Activated CD8-positive, alpha-beta memory T cell treated with anti-CD3 and anti-CD28 coated beads for 1 hour (primary cell): Measurements from ENCODE around the gene GRAMD1C.
"Not testable (repeated sequence)": the region's sequence is repeated elsewhere in the genome, so short reads cannot be mapped to it uniquely, and the experiment has no call there.

Experiments used
- DNase-seq, 2 donors: peaks; one replicate each; pipeline ENCODE4 v3.0.0-alpha.2; 2020; ENCODE audit warnings: low read depth in 1 of 2; ENCODE audit errors: extremely low read depth in 1 of 2

Gene GRAMD1C

DNA sequence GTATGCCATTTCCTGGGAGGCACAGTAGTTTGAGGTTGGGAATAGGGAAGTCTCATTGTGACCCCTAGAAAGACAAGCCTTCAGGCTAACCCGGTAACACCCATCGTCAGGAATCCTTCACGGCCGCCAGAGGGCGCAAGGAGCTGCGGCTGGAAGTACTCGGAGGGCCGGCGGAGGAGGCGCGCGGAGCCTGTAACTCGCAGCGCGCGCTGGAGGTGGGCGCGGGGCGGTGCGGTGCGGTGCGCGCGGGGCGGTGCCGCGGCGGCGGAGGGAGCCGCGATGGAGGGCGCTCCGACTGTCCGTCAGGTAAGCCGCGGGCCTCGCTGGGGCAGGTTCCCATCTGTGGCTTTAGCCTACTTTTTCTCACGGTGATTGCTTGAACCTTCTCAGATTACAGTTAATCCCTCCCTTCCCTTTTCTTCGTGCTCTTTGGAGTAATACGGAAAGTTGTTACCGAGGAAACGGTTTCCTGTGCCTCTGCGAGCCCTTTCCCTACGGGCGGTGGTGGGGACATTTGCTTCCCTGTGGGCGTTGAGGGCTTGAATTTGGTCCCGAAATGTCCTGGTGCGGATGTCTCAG, at the start of gene GRAMD1C:
TSS of gene GRAMD1C (plus strand) at position 158 of the 579 bp plus-strand sequence. CDS start at position 280, 122 bp downstream.
- peak; percentile 68 to 76 for DNase-seq

DNA sequence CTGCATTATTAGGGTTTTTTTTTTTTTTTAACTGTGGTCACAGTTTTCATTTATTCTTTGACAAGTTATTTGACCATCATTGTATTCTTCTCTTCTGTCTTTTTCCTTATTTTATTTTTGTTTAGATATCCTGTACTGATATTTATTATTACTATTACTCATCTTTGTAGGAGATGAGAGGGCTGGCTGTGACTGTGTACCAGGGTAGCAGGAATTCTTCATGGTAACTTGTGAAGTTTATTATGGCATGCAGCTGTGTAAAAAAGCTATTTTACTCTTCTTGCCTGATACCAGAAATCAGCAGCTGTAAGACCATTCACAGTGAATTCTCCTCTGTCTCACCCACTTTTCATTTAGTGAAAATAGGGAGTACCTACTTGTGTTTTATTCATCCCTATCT, 47.2 kb upstream of the GRAMD1C start:
- DNase-seq = no peak

GRCh38 chr3:113794526-113794925, 44.1 kb upstream of the GRAMD1C start:
- DNase-seq = no peak

DNA sequence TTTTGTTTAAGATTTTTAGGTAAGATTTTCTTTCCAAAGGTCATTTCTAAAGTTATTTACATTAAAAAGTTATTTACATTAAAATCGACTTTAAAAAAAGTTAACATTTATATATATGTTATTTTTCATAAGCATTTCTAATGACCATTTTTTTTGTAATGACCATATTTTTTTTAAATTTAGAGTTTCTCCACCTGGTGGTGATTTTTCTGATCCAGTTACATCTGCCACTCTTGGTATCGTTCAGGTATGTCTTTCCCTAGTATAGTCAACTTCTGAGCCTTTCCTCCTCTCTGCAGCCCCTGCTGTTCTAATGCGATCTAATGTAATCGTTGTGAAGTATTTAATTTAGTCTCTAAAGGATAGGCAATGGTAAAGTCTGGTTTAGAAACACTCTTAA, 42.9 kb upstream of the GRAMD1C start:
- no peak for DNase-seq

DNA sequence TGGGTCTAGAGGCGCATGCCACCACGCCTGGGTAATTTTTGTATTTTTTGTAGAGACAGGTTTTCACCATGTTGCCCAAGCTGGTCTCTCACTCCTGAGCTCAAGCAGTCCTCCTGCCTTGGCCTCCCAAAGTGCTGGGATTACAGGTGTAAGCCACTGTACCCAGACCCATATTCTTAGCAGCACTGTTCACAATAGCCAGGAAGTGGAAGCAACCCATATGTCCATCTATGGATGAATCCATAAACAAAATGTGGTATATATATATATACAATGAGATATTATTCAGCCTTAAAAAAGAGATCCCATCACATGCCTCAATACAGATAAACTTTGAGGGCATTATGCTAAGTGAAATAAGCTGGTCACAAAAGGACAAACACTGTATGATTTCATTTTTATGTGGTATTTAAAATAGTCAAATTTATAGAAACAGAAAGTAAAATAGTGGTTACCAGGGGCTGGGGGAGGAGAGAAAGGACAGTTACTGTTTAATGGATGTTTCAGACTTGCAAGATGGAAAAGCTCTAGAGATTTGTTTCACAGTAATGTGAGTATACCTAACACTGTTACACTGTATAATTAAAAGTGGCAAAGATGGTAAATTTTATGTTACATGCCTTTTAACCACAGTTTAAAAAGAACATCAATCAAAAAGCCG, 35.7 kb upstream of the GRAMD1C start:
- no peak for DNase-seq

GRCh38 chr3:113804661-113805060, 33.9 kb upstream of the GRAMD1C start:
- DNase-seq = no peak

DNA sequence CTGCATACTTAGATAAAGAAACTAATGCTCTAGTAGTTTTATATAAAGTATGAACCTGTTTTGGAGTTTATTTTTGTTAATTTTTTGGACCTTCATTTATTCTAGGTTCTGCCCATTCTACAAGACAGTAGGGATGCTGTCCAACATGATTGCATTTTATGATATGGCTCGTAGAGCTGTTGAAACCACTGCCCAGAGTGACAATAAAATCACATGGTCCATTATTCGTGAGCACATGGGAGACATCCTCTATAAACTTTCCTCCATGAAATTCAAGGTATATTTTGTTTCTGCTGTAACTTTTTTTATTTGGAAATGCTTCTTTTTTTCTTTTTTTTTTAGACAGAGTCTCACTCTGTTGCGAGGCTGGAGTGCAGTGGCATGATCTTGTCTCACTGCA, 33.3 kb upstream of the GRAMD1C start:
- no peak for DNase-seq

DNA sequence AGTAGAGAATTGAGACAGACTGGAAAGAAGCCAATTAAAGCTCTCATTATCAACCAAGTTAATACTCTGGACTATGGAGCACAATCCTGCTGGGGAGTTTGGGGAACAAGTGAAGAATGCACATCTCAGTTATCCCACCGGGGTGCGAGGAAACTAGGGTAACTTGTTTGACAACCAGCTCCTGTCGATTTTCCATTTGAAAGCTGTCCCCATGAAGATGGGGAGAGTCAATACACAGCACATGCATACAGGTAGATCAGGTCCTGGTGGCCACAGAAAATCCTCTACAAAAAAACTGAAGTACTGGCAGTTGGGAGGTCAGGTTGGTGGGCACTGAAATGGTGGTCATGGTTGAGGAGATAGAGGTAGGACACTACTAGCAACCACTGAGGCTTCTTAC, 25.7 kb upstream of the GRAMD1C start:
- DNase-seq = no peak

- no peak for DNase-seq
Measured at GRCh38 chr3:113819866-113820265, 18.7 kb upstream of the GRAMD1C start.

GRCh38 chr3:113825090-113825489, 13.5 kb upstream of the GRAMD1C start:
- DNase-seq = no peak

DNA sequence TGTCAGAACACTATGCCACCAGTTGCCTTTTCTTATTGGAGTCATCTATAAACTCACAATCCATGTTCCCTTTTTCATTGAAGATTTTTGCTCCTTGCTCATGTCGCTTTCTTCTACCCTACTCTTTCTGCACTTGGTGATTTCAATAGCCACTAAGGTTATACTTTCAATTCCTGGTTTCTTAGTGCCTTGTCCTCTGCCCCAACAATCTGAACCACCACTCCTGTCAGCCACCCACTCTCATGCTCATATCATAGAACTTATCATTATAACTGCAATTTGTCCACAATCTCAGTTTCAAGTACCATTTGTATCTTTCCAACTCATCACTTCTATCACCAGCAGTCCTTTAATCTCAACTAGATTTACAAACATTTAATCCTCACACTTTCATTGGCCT, 10.0 kb upstream of the GRAMD1C start:
- no peak for DNase-seq

- DNase-seq = no peak
Measured at GRCh38 chr3:113829576-113830354, 8.8 kb upstream of the GRAMD1C start.

- no peak for DNase-seq
Measured at GRCh38 chr3:113831103-113831355, 7.6 kb upstream of the GRAMD1C start.

- DNase-seq = no peak
Measured at GRCh38 chr3:113832477-113833164, 6.0 kb upstream of the GRAMD1C start.

GRCh38 chr3:113834983-113835382, 3.6 kb upstream of the GRAMD1C start:
- DNase-seq = no peak

GRCh38 chr3:113839551-113839950, 963 bp downstream of the GRAMD1C start:
- DNase-seq = no peak

DNA sequence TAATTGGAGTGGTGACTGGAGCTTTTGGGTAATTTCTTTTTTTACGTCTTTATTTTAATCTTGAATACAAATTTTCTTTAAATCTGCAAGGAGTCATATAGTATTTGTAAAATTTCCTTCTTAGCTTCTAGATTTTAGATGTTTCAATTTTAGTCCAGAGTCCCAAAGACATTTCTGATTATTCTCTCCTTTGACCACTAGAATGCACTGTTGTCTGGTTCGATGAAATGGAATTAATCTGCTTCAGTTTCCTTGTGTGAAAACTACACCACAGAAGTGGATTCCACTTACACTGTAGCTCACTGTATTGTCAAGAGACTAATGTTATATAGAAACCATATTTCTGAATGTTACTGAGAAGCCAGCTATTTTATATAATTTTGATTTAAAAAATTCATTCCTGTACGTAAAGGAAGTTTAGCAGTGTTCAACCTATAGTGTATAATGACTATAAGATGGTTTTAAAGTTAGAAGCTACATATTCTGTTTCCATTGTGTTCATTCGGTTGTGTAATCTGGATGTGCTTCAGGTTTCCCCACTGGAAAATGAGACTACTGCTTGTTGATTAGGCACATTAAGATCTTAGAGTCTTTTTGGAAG, 6.1 kb downstream of the GRAMD1C start:
- no peak for DNase-seq

DNA sequence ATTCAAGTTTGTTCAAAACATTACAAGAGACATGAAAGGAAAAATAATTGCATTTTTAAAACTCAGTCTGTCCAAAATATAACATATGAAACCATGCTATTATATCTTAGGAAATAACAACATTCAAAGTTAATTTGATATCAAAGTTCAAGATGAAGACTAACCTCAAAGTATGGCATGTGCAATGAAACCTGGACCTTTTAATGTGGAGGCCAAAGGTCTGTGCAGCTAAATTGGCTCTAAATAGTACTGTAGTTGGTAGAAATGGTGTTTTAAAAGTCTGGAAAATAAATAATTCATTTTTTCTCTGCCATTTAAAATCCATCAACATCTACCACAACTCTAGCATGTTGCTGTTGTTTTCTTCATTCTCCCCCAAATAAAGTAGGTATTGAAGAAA, 8.7 kb downstream of the GRAMD1C start:
- DNase-seq = no peak

DNA sequence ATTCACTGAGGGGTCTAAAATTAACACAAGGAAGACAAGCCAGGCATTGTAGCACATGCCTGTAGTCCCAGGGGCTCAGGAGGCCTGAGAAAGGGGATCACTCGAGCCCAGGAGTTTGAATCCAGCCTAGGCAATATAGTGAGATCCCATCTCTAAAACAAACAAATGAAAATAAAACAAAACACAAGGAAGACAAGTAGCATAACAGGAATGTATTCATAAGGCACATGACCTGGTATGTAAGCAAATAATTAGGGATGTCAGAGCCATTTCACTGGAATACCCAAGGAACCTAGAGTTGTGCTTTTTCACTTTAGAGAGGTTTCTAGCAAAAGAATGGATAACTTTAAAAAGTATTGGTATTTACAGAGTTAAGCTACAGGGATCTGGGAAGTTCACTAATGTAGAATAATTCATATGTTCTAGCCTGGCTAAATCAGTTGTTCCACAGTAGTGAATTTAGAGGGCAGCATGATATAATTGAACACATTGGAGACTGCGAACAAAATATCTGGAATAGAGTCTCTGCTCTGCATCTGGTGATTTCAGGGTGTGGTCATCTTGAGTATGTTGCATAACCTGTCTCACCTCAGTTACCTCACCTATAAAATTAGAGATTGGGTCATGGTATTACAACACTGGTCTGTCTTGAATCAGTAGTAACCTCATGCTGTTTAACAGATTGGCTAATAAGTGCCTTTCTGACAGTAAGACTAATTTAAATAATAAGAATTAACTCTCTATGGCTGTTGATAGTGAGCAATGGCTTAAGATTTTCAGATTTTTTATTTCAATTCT, 9.3 kb downstream of the GRAMD1C start:
- DNase-seq = no peak

DNA sequence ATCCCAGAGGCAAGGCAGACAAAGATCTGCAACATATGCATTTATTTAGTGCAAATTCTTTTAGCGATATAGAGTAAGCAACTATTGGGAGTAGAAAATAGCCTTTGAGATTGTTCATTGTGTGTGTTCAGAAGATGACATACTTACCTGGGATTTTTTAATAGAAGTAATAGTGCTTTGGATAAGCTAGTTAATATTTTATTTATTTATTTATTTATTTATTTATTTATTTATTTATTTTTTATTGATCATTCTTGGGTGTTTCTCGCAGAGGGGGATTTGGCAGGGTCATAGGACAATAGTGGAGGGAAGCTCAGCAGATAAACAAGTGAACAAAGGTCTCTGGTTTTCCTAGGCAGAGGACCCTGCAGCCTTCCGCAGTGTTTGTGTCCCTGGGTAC, 10.5 kb downstream of the GRAMD1C start:
- DNase-seq = not testable (repeated sequence)

DNA sequence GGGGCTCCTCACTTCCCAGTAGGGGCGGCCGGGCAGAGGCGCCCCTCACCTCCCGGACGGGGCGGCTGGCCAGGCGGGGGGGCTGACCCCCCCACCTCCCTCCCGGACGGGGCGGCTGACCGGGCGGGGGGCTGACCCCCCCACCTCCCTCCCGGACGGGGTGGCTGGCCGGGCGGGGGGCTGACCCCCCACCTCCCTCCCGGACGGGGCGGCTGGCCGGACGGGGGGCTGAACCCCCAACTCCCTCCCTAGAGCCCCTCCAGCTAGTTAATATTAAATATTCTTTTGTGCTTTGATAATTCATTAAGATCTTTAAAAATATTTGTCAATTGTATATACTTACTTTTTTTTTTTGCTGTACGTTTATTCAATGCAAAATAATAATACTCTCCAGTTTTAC, 11.3 kb downstream of the GRAMD1C start:
- DNase-seq = not testable (repeated sequence)
